ENCODE results near the gene EPHB2. TPM values are rescaled to one million over a fixed set of nuclear protein-coding genes. Genes with fewer than 3 reads are reported as not detected.
A peak's percentile ranks its signal among the peaks of the same experiment; 100 is the strongest.

Gene EPHB2
- total RNA-seq, 4 donors from 2014 or later, result 7.5 to 27.3 (median 23.8) TPM

GRCh38 chr1:22967833-22968232 is 257.2 kb downstream of the EPHB2 start:
- 62 to 69% methylated on average over 2 of the region's 2 CpGs for WGBS, 2 donors
- TF ChIP-seq CTCF (IDR thresholded peaks at IDR 0.05) (no peak), POLR2A (IDR thresholded peaks at IDR 0.05) (no peak)
- intact Hi-C loops (cut with DNase I), result no loop called here
- DNase-seq, result no peak
- Histone ChIP-seq H3K9me3 (no peaks in the 10 kb centered on the region), H3K27ac (no peak overlapping the region), H3K27me3 (no peaks in the 10 kb centered on the region), H3K4me1 (no peaks in the 10 kb centered on the region), H3K4me3 (replicated peaks in 1 of 3) (no peak overlapping the region), H3K36me3 (no peaks in the 10 kb centered on the region)

GRCh38 chr1:22969304-22969709 is 258.7 kb downstream of the EPHB2 start:
- Histone ChIP-seq H3K36me3 (no peaks in the 10 kb centered on the region), H3K4me1 (no peaks in the 10 kb centered on the region), H3K9me3 (no peaks in the 10 kb centered on the region), H3K4me3 (replicated peaks in 1 of 3) (no peak overlapping the region), H3K27ac (no peak overlapping the region), H3K27me3 (no peaks in the 10 kb centered on the region)
- 7% methylated on average over 5 of the region's 5 CpGs for WGBS, 2 donors
- intact Hi-C loops (cut with DNase I), result no loop called here
- TF ChIP-seq CTCF (IDR thresholded peaks at IDR 0.05), result no peak
- no peak for TF ChIP-seq POLR2A (IDR thresholded peaks at IDR 0.05)
- DNase-seq, result peak; percentile 4 to 7

GRCh38 chr1:22970096-22970495 is 259.5 kb downstream of the EPHB2 start:
- DNase-seq, result no peak
- Histone ChIP-seq H3K36me3 (no peaks in the 10 kb centered on the region), H3K4me1 (no peaks in the 10 kb centered on the region), H3K9me3 (no peaks in the 10 kb centered on the region), H3K27ac (no peak overlapping the region), H3K27me3 (no peaks in the 10 kb centered on the region), H3K4me3 (replicated peaks in 1 of 3) (no peak overlapping the region)
- intact Hi-C loops (cut with DNase I), result no loop called here
- WGBS, 2 donors, result 87 to 96% methylated on average over 2 of the region's 2 CpGs
- no peak for TF ChIP-seq POLR2A (IDR thresholded peaks at IDR 0.05)
- no peak for TF ChIP-seq CTCF (IDR thresholded peaks at IDR 0.05)

Small RNAs within 50 kb of the gene (microRNA-seq; reads per million reads assigned to microRNA genes)
- not detected for gene MIR4253
- gene MIR4684, result not detected

Small RNAs within 50 kb of the gene (small RNA-seq; reads per million reads assigned to genes)
- gene MIR4253 (not detected), gene MIR4684 (not detected)

Other genes with a start within 250 kb of the EPHB2 start
- not detected for gene EPHA8, start 147.3 kb upstream of the EPHB2 start, total RNA-seq
- 100 to 1,000 TPM in 1 of 4 donors, 10 to 100 TPM in 3; 38.9 to 120 (median 65.3) TPM for gene C1QA, start 74.2 kb upstream of the EPHB2 start, total RNA-seq
- 100 to 1,000 TPM in 1 of 4 donors, 10 to 100 TPM in 3; 36.0 to 111 (median 69.5) TPM for gene C1QC, start 67.2 kb upstream of the EPHB2 start, total RNA-seq
- gene C1QB, start 57.6 kb upstream of the EPHB2 start, total RNA-seq, result 100 to 1,000 TPM in 3 of 4 donors, 10 to 100 TPM in 1; 83.4 to 258 (median 146) TPM